ENCODE data around the gene ACTL7B. TPM values are rescaled to one million over a fixed set of nuclear protein-coding genes. Genes with fewer than 3 reads are reported as not detected.

ACTL7B gene
- total RNA-seq, 1 experiment from 2014 or later: not detected

DNA sequence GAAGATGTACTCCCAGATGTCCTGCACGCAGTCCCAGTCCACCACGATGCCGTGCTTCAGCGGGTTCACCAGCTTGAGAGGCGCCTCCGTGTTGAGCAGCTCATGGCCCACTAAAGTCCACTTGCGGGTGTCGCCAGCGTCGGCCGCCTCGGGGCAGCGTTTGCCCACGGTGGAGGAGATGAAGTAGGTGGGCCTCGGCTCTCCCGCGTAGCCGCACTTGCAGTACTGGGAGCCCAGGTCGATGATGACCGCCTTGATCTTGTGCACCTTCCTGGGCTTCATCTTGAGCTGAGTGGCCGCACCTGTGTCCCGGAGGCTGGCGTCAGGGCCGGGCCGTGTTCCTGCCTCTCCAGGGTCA lies 278 bp downstream of the ACTL7B start:
- Mint-ChIP-seq H3K9me3 (ENCODE audit: unreplicated experiment) (peaks cover 5% of the 10 kb centered on the region), H3K36me3 (ENCODE audit: insufficient read depth, unreplicated experiment) (no peaks in the 10 kb centered on the region), H3K27me3 (ENCODE audit: insufficient read depth, unreplicated experiment) (no peaks in the 10 kb centered on the region), H3K27ac (ENCODE audit: low read depth, unreplicated experiment) (no peak overlapping the region), H3K4me3 (ENCODE audit: unreplicated experiment) (no peak overlapping the region), H3K4me1 (ENCODE audit: insufficient read depth, unreplicated experiment) (peaks cover 17% of the 10 kb centered on the region)
- no TSS peak for BruUV-seq (replicated peaks)
- no peak for DNase-seq (ENCODE audit: unreplicated experiment)
- CTCF ChIA-PET: interaction anchor here (1.3 kb wide), 1 partner anchor 99 kb away, joined by 3 read pairs; no protein-coding TSS in a partner anchor
- TF ChIP-seq, protein P1, sequence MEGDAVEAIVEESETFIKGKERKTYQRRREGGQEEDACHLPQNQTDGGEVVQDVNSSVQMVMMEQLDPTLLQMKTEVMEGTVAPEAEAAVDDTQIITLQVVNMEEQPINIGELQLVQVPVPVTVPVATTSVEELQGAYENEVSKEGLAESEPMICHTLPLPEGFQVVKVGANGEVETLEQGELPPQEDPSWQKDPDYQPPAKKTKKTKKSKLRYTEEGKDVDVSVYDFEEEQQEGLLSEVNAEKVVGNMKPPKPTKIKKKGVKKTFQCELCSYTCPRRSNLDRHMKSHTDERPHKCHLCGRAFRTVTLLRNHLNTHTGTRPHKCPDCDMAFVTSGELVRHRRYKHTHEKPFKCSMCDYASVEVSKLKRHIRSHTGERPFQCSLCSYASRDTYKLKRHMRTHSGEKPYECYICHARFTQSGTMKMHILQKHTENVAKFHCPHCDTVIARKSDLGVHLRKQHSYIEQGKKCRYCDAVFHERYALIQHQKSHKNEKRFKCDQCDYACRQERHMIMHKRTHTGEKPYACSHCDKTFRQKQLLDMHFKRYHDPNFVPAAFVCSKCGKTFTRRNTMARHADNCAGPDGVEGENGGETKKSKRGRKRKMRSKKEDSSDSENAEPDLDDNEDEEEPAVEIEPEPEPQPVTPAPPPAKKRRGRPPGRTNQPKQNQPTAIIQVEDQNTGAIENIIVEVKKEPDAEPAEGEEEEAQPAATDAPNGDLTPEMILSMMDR (IDR thresholded peaks at IDR 0.05; ENCODE audit: unreplicated experiment): no peak
- intact Hi-C loops (cut with micrococcal nuclease): loop anchor here (10.0 kb wide), 1 partner anchor 469 kb away; the partner anchor contains the start of gene EPB41L4B
- POLR2A ChIA-PET: no interaction called here

DNA sequence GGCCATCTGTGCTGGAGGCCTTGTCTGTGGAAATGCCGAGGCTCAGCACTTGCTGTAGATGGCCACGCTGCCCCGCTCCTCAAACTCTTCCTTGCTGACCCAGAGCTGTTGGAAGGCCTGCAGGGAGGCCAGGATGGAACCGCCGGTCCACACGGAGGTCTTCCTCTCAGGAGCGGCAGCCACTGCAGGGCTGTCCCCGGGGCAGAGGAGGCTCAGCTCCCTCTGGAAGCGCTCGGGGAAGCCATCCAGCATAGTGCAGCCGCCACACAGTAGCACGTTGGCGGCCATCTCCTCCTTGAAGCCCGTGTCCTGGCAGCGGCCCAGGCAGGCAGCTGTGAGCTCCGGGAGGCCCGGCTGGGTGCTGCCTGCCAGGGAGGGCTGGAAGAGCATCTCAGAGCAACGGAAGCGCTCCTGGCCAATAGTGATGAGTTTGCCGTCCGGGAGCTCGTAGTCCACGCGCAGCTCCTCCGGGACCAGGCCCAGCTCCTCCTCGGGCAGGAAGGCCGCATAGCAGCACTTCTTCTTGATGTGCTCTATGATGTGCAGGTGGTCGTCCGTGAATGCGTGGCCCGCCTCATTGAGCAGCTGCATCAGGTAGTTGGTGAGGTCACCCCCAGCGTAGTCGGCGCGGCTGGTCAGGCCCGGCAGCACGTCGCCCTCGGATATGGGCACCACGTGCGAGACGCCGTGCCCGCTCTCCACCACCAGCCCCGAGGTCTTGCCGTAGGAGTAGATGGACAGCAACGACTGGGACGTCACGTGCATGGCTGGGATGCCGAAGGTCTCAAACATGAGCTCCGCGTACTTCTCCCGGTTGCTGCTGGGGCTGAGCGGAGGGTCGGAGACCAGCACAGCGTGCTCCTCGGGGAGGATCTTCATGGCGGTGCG lies 901 bp downstream of the ACTL7B start:
- no TSS peak for BruUV-seq (replicated peaks)
- ChIA-PET CTCF (interaction anchor here (0.6 to 1.3 kb wide), 3 partner anchors 98 to 458 kb away, joined by 3 to 4 read pairs (median 3); no protein-coding TSS in a partner anchor), POLR2A (no interaction called here)
- Mint-ChIP-seq H3K27ac (ENCODE audit: low read depth, unreplicated experiment) (no peak overlapping the region), H3K27me3 (ENCODE audit: insufficient read depth, unreplicated experiment) (no peaks in the 10 kb centered on the region), H3K4me1 (ENCODE audit: insufficient read depth, unreplicated experiment) (peaks cover 10% of the 10 kb centered on the region), H3K4me3 (ENCODE audit: unreplicated experiment) (no peak overlapping the region), H3K9me3 (ENCODE audit: unreplicated experiment) (peaks cover 5% of the 10 kb centered on the region), H3K36me3 (ENCODE audit: insufficient read depth, unreplicated experiment) (no peaks in the 10 kb centered on the region)
- TF ChIP-seq, protein P1 (IDR thresholded peaks at IDR 0.05; ENCODE audit: unreplicated experiment): no peak
- intact Hi-C loops (cut with micrococcal nuclease): loop anchor here (5.0 to 10.0 kb wide), 2 partner anchors 32 to 470 kb away; partner anchors contain the start of gene EPB41L4B
- DNase-seq (ENCODE audit: unreplicated experiment): no peak

DNA sequence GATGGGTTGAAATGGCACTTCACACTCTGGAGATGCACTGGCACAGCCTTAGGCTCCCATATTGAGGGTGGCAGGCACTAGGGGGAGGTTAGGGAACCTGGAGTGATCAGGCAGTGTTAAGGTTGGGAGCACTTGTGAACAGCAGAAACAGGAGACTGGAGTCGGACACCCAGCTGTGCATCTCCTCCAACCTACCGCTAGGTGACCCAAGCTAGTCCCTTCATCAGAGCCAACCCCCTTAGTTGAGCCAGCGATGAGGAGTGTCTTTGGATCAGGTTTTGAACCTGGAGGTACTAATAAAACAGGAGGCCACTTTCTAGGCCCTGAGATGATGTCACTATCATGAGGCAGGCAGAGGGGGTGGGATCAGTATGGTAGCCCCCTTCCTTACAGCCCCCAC lies 1.7 kb downstream of the ACTL7B start:
- no peaks in the 10 kb centered on the region for H3K27me3 Mint-ChIP-seq (ENCODE audit: insufficient read depth, unreplicated experiment)
- DNase-seq (ENCODE audit: unreplicated experiment): no peak
- CTCF ChIA-PET: interaction anchor here (0.6 to 1.2 kb wide), 3 partner anchors 13 to 100 kb away, joined by 3 to 4 read pairs (median 3); no protein-coding TSS in a partner anchor
- intact Hi-C loops (cut with micrococcal nuclease): loop anchor here (5.0 to 10.0 kb wide), 2 partner anchors 33 to 471 kb away; partner anchors contain the start of gene EPB41L4B
- peaks cover 5% of the 10 kb centered on the region for H3K9me3 Mint-ChIP-seq (ENCODE audit: unreplicated experiment)
- BruUV-seq (replicated peaks): no TSS peak
- H3K4me1 Mint-ChIP-seq (ENCODE audit: insufficient read depth, unreplicated experiment): peaks cover 3% of the 10 kb centered on the region
- TF ChIP-seq, protein P1 (IDR thresholded peaks at IDR 0.05; ENCODE audit: unreplicated experiment): no peak
- H3K27ac Mint-ChIP-seq (ENCODE audit: low read depth, unreplicated experiment): no peak overlapping the region
- POLR2A ChIA-PET: interaction anchor here (0.8 to 0.9 kb wide), 2 partner anchors 13 to 16 kb away, joined by 3 to 5 read pairs; no protein-coding TSS in a partner anchor
- H3K4me3 Mint-ChIP-seq (ENCODE audit: unreplicated experiment): no peak overlapping the region
- no peaks in the 10 kb centered on the region for H3K36me3 Mint-ChIP-seq (ENCODE audit: insufficient read depth, unreplicated experiment)

DNA sequence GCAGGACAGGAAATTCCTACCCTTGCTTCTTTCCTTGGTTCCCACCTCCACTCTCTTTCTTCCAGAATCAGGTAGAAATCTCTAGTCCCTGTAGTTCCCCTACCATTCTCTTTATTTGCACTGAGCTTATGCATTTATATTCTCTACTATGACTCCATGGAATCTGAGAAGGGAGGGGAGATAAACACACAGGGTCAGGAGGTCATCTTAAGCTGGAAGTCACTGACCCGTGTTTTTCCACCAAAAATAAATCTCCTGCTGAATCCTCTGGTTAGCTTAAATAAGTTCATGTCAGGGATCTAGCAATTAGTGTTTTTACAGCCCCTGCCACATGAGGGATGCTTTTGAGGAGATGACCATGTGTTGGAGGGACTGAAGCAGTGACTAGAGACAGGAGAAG lies 3.7 kb downstream of the ACTL7B start:
- H3K27me3 Mint-ChIP-seq (ENCODE audit: insufficient read depth, unreplicated experiment): no peaks in the 10 kb centered on the region
- H3K27ac Mint-ChIP-seq (ENCODE audit: low read depth, unreplicated experiment): no peak overlapping the region
- BruUV-seq (replicated peaks): no TSS peak
- H3K4me3 Mint-ChIP-seq (ENCODE audit: unreplicated experiment): no peak overlapping the region
- POLR2A ChIA-PET: interaction anchor here (0.8 to 1.6 kb wide), 2 partner anchors 82 to 88 kb away, joined by 3 to 4 read pairs; partner anchors contain the start of genes ABITRAM and ELP1
- TF ChIP-seq, protein P1 (IDR thresholded peaks at IDR 0.05; ENCODE audit: unreplicated experiment): no peak
- no peaks in the 10 kb centered on the region for H3K4me1 Mint-ChIP-seq (ENCODE audit: insufficient read depth, unreplicated experiment)
- H3K36me3 Mint-ChIP-seq (ENCODE audit: insufficient read depth, unreplicated experiment): no peaks in the 10 kb centered on the region
- no peak for DNase-seq (ENCODE audit: unreplicated experiment)
- no peaks in the 10 kb centered on the region for H3K9me3 Mint-ChIP-seq (ENCODE audit: unreplicated experiment)
- intact Hi-C loops (cut with micrococcal nuclease): loop anchor here (5.0 to 10.0 kb wide), 2 partner anchors 35 to 473 kb away; partner anchors contain the start of gene EPB41L4B
- CTCF ChIA-PET: interaction anchor here (0.6 to 2.4 kb wide), 9 partner anchors 8 to 1715 kb away, joined by 3 to 15 read pairs (median 4); no protein-coding TSS in a partner anchor
